ENCODE data around the gene ATP13A3.

ATP13A3 gene

GRCh38 chr3:194446172-194446571, 40.6 kb downstream of the ATP13A3 start:
- no peak for DNase-seq (ENCODE audit: low read depth in 1 of 2, low spot score in 1 of 2)

DNA sequence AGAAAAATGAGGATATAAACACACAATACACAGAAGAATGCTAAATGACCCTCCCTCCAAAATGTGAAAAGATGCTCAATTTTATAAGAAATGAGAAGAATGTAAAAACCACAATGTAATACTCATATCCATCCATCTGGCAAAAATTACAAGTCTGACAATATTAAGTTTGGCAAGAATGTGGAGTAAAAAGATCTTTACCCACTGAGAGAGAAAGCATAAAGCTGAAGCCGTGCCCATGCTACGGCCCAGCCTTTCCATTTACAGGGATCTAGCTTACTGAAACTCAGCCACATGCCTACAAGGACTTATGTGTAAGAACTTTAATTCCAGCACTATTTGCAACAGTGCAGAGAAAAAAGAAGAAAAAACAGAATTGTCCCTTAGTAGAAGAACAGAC, 42.9 kb downstream of the ATP13A3 start:
- DNase-seq (ENCODE audit: low read depth in 1 of 2, low spot score in 1 of 2) = no peak

DNA sequence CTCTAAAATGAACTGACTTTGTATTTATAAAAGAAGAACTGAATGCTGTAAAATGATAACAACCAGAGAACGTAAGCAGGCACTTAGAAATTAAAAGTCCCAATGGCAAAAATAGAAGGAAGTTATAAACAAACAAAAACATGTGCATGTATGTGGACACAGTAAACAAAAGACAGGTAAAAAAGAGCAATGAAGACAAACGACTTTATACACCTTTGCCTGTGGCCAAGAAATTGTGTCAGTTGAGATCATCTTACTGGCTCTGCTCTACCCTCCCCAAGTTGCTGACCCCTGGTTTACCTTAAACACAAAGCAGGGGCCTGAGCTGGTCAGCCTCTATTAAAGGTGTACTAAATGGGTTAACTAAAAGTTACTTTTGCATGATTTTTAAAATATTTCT, 46.0 kb downstream of the ATP13A3 start:
- no peak for DNase-seq (ENCODE audit: low read depth in 1 of 2, low spot score in 1 of 2)

GRCh38 chr3:194439881-194440550, 46.8 kb downstream of the ATP13A3 start:
- no peak for DNase-seq (ENCODE audit: low read depth in 1 of 2, low spot score in 1 of 2)

GRCh38 chr3:194434503-194434902, 52.3 kb downstream of the ATP13A3 start:
- no peak for DNase-seq (ENCODE audit: low read depth in 1 of 2, low spot score in 1 of 2)

DNA sequence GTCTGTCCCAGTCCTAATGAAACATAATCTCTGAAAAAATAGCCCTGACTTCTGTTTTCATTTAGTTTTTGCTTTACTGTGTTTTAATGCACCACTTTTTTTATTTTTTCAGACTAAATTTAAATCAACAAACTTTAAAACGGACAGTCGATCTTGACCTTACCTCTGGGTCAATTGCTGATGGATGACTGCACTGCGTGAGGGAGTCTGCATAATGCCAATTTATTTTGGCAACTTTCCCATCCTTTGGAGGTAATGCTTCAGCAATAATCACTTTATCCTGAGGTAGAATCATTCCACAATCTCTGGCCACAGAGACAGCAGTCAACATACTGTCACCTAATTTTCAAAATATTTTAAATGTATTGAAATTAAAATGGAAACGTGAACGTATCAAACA, 55.2 kb downstream of the ATP13A3 start:
- DNase-seq (ENCODE audit: low read depth in 1 of 2, low spot score in 1 of 2) = no peak

GRCh38 chr3:194425399-194425798, 61.4 kb downstream of the ATP13A3 start:
- no peak for DNase-seq (ENCODE audit: low read depth in 1 of 2, low spot score in 1 of 2)

- no peak for DNase-seq (ENCODE audit: low read depth in 1 of 2, low spot score in 1 of 2)
Measured at GRCh38 chr3:194424953-194425352, 61.8 kb downstream of the ATP13A3 start.

- DNase-seq (ENCODE audit: low read depth in 1 of 2, low spot score in 1 of 2) = no peak
Measured at GRCh38 chr3:194424373-194424772, 62.4 kb downstream of the ATP13A3 start.

GRCh38 chr3:194423317-194423716, 63.5 kb downstream of the ATP13A3 start:
- no peak for DNase-seq (ENCODE audit: low read depth in 1 of 2, low spot score in 1 of 2)

DNA sequence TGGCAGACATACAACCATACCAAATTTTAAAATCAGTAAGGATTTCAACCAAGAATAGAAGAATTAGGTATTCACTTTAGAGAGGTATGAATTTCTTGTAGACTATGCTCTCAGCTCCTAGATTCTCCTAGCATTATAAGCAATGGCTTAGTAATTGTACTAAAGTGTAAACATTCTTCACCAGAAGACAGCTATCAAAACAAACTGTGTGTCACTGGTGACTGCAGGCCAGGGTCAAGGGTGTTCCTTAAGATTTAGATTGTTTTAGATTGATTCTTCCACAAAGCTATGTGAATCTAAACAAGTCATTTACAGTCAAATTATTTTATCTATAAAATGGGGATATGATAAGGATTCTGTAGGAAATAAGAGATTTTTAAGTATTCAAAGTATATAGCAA, 64.6 kb downstream of the ATP13A3 start:
- no peak for DNase-seq (ENCODE audit: low read depth in 1 of 2, low spot score in 1 of 2)

- no peak for DNase-seq (ENCODE audit: low read depth in 1 of 2, low spot score in 1 of 2)
Measured at GRCh38 chr3:194418671-194419070, 68.1 kb downstream of the ATP13A3 start.

GRCh38 chr3:194407423-194407822, 79.4 kb downstream of the ATP13A3 start:
- no peak for DNase-seq (ENCODE audit: low read depth in 1 of 2, low spot score in 1 of 2)

- no peak for DNase-seq (ENCODE audit: low read depth in 1 of 2, low spot score in 1 of 2)
Measured at GRCh38 chr3:194405766-194406165, 81.0 kb downstream of the ATP13A3 start.

GRCh38 chr3:194404365-194405140, 82.2 kb downstream of the ATP13A3 start:
- no peak for DNase-seq (ENCODE audit: low read depth in 1 of 2, low spot score in 1 of 2)

DNA sequence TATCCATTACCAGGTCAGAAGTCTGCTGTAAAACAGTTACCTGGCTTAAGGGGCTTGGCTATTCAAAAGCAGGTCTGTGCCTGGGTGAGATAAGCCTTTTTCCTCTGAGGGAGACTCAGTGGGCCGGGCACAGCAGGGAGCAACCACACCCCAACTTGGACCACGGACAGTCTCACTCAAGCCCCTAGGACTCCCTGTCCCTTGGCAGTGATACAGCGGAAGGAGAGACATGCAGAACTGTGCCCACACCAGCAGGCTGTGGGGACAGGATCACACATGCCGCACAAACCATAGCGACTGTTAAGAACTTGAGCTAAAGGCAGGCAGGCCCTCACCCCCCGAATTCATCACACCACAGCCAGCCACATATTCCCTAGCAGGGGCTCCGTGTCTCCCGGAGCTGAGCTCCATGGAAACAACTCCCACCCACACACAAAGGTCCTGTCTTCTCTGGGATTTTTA, 84.9 kb downstream of the ATP13A3 start:
- DNase-seq (ENCODE audit: low read depth in 1 of 2, low spot score in 1 of 2) = no peak

GRCh38 chr3:194401346-194401745, 85.5 kb downstream of the ATP13A3 start:
- no peak for DNase-seq (ENCODE audit: low read depth in 1 of 2, low spot score in 1 of 2)

DNA sequence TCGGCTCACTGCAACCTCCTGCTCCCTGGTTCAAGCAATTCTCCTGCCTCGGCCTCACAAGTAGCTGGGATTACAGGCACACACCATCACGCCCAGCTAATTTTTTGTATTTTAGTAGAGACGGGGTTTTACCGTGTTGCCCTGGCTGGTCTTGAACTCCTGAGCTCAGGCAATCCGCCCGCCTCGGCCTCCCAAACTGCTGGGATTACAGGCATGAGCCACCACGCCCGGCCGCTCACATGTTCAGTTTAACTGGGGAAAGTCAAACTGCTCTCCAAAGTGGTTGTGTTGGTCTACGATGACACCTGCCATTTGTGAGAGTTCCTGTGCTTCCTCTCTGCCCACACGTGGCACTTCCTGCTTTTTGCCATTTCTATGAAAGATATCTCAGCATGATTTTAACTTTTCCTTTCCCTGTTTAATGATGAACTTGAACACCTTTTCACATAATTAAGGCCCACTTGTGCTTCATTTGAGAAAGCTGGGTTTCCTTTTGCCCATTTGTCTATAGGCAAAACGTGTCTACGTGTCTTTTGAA, 86.9 kb downstream of the ATP13A3 start:
- DNase-seq (ENCODE audit: low read depth in 1 of 2, low spot score in 1 of 2) = no peak

DNA sequence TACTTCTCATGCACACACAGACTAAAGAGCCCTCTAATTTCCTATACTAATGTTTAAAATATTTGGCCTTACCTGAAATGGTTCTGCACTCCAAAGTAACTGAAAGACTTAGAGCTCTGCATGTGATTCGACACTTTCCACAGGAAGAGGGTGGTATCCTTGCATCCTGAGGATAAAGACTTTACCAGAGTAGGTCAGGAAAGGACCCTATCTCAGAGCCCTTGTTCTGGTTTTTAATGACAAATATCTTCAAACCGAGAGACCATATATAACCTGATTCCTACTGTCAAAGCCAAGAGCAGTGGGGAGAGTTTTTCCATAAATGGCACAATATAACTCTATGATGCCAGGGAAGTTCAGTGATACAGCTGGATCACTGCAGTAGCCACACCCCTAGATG, 87.6 kb downstream of the ATP13A3 start, which contains the start of gene GP5:
TSS of gene GP5 (minus strand) at position 101 of the 400 bp plus-strand sequence. CDS start 984 bp downstream, outside the sequence.
- no peak for DNase-seq (ENCODE audit: low read depth in 1 of 2, low spot score in 1 of 2)

DNA sequence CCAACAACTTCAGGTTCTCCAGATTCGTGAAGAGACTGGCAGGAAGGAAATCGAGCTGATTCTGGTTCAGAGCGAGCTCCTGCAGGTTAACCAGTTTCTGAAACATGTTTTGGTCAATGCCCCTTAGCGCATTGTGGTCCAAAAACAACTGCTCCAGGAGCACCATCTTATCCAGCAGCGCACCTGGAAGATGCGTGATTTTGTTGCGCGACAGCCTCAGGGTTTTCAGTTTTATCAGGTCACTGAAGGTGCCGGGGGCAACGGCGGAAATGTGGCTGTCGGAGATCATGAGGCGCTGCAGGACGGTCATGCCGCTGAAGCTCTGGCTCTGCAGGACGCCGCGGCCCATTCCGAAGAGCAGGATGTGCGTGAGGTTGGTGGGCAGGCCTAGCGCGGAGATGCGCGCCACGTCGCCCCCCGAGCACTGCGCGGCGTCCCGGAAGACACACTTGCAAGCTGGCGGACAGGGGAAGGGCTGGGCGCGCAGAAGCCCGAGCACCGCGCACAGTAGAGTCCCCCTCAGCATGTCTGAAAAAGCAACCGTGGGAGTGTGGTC, 89.0 kb downstream of the ATP13A3 start:
- no peak for DNase-seq (ENCODE audit: low read depth in 1 of 2, low spot score in 1 of 2)

- no peak for DNase-seq (ENCODE audit: low read depth in 1 of 2, low spot score in 1 of 2)
Measured at GRCh38 chr3:194396859-194397756, 89.7 kb downstream of the ATP13A3 start.

Measured in activated T-helper 1 cell treated with anti-CD3 and anti-CD28 coated beads, Interleukin-2, amount 50 U/mL, for 16 hours (primary cell).